ENCODE results near the gene KDM4C. TPM values are rescaled to one million over a fixed set of nuclear protein-coding genes. Genes with fewer than 3 reads are reported as not detected.

Gene KDM4C
- total RNA-seq, 1 donor from 2014 or later = 39.8 TPM

- DNase-seq = no peak
Measured at GRCh38 chr9:7079051-7079450, 321.3 kb downstream of the KDM4C start.

DNA sequence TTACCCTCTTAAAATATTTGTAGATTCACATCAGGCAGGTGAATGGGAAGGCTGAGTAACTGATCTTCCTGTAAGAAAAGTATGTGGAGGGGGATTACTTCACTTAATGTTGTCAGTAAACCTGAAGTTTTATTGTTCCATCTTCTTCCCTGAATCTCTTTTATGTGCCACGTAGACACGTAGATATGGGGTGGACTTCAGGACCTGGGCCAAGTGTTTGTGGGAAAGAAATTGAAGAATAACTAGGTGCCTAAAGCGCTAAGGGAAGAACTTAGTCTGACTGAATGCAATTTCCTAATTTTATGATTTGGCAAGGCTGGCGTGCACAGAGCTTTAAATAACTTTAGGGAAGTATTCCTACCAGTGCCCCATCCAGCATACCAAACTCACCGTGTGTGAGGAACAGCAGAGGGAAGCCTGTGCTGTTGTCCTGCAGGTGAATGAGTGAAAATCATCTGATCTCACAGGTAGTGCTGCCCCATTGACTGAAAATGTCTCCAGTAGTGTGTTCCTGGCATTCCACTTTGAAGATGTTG is 323.4 kb downstream of the KDM4C start:
- H3K4me1 ChIP-seq = no peaks in the 10 kb centered on the region
- H3K36me3 ChIP-seq = peaks cover 17% of the 10 kb centered on the region
- DNase-seq (no peak), ATAC-seq (peak in 1 of 2 donors; percentile 51)
- H3K27ac ChIP-seq = no peak overlapping the region
- H3K9me3 ChIP-seq = no peaks in the 10 kb centered on the region
- TF ChIP-seq, protein P1, sequence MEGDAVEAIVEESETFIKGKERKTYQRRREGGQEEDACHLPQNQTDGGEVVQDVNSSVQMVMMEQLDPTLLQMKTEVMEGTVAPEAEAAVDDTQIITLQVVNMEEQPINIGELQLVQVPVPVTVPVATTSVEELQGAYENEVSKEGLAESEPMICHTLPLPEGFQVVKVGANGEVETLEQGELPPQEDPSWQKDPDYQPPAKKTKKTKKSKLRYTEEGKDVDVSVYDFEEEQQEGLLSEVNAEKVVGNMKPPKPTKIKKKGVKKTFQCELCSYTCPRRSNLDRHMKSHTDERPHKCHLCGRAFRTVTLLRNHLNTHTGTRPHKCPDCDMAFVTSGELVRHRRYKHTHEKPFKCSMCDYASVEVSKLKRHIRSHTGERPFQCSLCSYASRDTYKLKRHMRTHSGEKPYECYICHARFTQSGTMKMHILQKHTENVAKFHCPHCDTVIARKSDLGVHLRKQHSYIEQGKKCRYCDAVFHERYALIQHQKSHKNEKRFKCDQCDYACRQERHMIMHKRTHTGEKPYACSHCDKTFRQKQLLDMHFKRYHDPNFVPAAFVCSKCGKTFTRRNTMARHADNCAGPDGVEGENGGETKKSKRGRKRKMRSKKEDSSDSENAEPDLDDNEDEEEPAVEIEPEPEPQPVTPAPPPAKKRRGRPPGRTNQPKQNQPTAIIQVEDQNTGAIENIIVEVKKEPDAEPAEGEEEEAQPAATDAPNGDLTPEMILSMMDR (IDR thresholded peaks at IDR 0.05) = no peak
- intact Hi-C loops (cut with DNase I) = no loop called here
- H3K4me3 ChIP-seq = no peak overlapping the region
- no peaks in the 10 kb centered on the region for H3K27me3 ChIP-seq (ENCODE audit: low read depth)

More at GRCh38 chr9:7079051-7079450, 321.3 kb downstream of the KDM4C start:
- intact Hi-C loops (cut with DNase I) = no loop called here
- no peaks in the 10 kb centered on the region for H3K9me3 ChIP-seq
- TF ChIP-seq, protein P1 (IDR thresholded peaks at IDR 0.05) = no peak
- ATAC-seq = no peak
- no peaks in the 10 kb centered on the region for H3K4me1 ChIP-seq
- H3K4me3 ChIP-seq = no peak overlapping the region
- no peak overlapping the region for H3K27ac ChIP-seq
- peaks cover 17% of the 10 kb centered on the region for H3K36me3 ChIP-seq
- no peaks in the 10 kb centered on the region for H3K27me3 ChIP-seq (ENCODE audit: low read depth)

GRCh38 chr9:7083192-7083591 is 325.4 kb downstream of the KDM4C start:
- H3K4me1 ChIP-seq = no peaks in the 10 kb centered on the region
- no peaks in the 10 kb centered on the region for H3K9me3 ChIP-seq
- no peak overlapping the region for H3K4me3 ChIP-seq
- peaks cover 9% of the 10 kb centered on the region for H3K36me3 ChIP-seq
- no peak overlapping the region for H3K27ac ChIP-seq
- TF ChIP-seq, protein P1 (IDR thresholded peaks at IDR 0.05) = no peak
- ATAC-seq = no peak
- intact Hi-C loops (cut with DNase I) = no loop called here
- DNase-seq = no peak
- H3K27me3 ChIP-seq (ENCODE audit: low read depth) = no peaks in the 10 kb centered on the region

- TF ChIP-seq, protein P1 (IDR thresholded peaks at IDR 0.05) = no peak
- H3K36me3 ChIP-seq = peaks cover 9% of the 10 kb centered on the region
- H3K27me3 ChIP-seq (ENCODE audit: low read depth) = no peaks in the 10 kb centered on the region
- no peak overlapping the region for H3K4me3 ChIP-seq
- no peaks in the 10 kb centered on the region for H3K4me1 ChIP-seq
- H3K27ac ChIP-seq = no peak overlapping the region
- intact Hi-C loops (cut with DNase I) = no loop called here
- DNase-seq (no peak), ATAC-seq (no peak)
- H3K9me3 ChIP-seq = no peaks in the 10 kb centered on the region
Measured at GRCh38 chr9:7085357-7085756, 327.6 kb downstream of the KDM4C start.

DNA sequence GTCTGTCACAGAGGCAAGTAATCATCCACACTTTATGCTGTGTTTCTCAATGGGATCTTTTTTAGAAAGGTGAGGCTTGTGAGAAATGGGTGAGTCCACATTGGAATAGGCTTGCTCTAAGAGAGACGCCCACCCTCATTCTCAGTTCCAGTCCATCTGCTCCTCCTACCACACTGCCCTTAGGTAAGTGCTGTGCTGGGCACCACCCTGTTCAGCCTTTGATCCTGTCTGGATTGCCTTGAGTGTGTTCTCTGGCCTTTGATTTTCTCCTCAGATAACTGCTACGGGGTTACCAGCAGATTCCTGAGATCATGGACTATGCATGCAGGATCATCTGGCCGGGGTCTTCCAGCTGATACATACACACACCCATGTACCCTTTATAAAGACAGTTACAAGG is 328.6 kb downstream of the KDM4C start:
- Histone ChIP-seq H3K27me3 (ENCODE audit: low read depth) (no peaks in the 10 kb centered on the region), H3K4me3 (no peak overlapping the region), H3K9me3 (no peaks in the 10 kb centered on the region), H3K36me3 (peaks cover 9% of the 10 kb centered on the region), H3K27ac (no peak overlapping the region), H3K4me1 (no peaks in the 10 kb centered on the region)
- DNase-seq (no peak), ATAC-seq (no peak)
- intact Hi-C loops (cut with DNase I) = no loop called here
- TF ChIP-seq, protein P1 (IDR thresholded peaks at IDR 0.05) = no peak
